OCI-LY3 (cell line): Measurements from ENCODE around the gene KRTAP5-10.
"Not testable (repeated sequence)": the region's sequence is repeated elsewhere in the genome, so short reads cannot be mapped to it uniquely, and the experiment has no call there.

Experiments
- H2AFZ ChIP-seq: fragments of 200-600, 300-600 bp; shearing (Covaris generic); 2 replicates; pipeline ENCODE4 v1.6.0; 2014; ENCODE audit warnings: antibody characterized with exemption, low read depth, low read length
- H3K27ac ChIP-seq: fragments of 200-600, 300-600 bp; sonication (generic); 2 replicates; pipeline ENCODE4 v1.5.1; 2014; ENCODE audit warnings: mild to moderate bottlenecking, low read length, moderate library complexity, mixed read lengths
- H3K27me3 ChIP-seq: fragments of 200-600, 300-600 bp; sonication (generic); 2 replicates; pipeline ENCODE4 v1.6.1; 2014; ENCODE audit warnings: low read depth, low read length, mixed read lengths
- H3K36me3 ChIP-seq: fragments of 200-600, 300-600 bp; sonication (generic); replicated peaks from 2 replicates; pipeline ENCODE3; 2014; ENCODE audit warnings: low read depth, low read length, mixed read lengths
- H3K4me1 ChIP-seq: fragments of 300-600, 200-600 bp; sonication (generic); 2 replicates; pipeline ENCODE4 v1.6.1; 2014; ENCODE audit warnings: low read length, mixed read lengths
- H3K4me2 ChIP-seq: fragments of 200-600, 300-600 bp; sonication (generic); 2 replicates; pipeline ENCODE4 v1.6.1; 2014; ENCODE audit warnings: low read length, mixed read lengths
- H3K4me3 ChIP-seq: fragments of 300-600, 200-600 bp; sonication (generic); 2 replicates; pipeline ENCODE4 v1.5.1; 2014; ENCODE audit warnings: antibody characterized with exemption, mild to moderate bottlenecking, low read length, moderate library complexity
- H3K79me2 ChIP-seq: fragments of 300-600, 200-600 bp; shearing (Covaris generic); 2 replicates; pipeline ENCODE4 v1.6.1; 2014; ENCODE audit warnings: mild to moderate bottlenecking, low read length, mixed read lengths
- H3K9ac ChIP-seq: fragments of 300-600, 200-600 bp; shearing (Covaris generic); 2 replicates; pipeline ENCODE4 v1.6.0; 2014; ENCODE audit warnings: mild to moderate bottlenecking, low read length, moderate library complexity
- H3K9me3 ChIP-seq: fragments of 200-600, 300-600 bp; shearing (Covaris generic); 2 replicates; pipeline ENCODE4 v1.6.1; 2014; ENCODE audit warnings: low read length, mixed read lengths; ENCODE audit not compliant: insufficient read depth
- H4K20me1 ChIP-seq: fragments of 200-600, 300-600 bp; sonication (generic); 2 replicates; pipeline ENCODE4 v1.6.1; 2016; ENCODE audit warnings: low read length, mixed read lengths; ENCODE audit not compliant: insufficient read depth

KRTAP5-10 gene

GRCh38 chr11:71611218-71611910 lies 46.0 kb downstream of the KRTAP5-10 start:
- H3K4me2 ChIP-seq, H3K4me1 ChIP-seq, H3K27me3 ChIP-seq, H3K36me3 ChIP-seq, H3K9me3 ChIP-seq, H3K27ac ChIP-seq, H3K79me2 ChIP-seq, H3K9ac ChIP-seq, H3K4me3 ChIP-seq, H2AFZ ChIP-seq, H4K20me1 ChIP-seq: not testable (repeated sequence)

- not testable (repeated sequence) for H3K36me3 ChIP-seq, H3K4me3 ChIP-seq, H3K79me2 ChIP-seq, H3K9me3 ChIP-seq, H3K4me2 ChIP-seq, H3K4me1 ChIP-seq, H4K20me1 ChIP-seq, H2AFZ ChIP-seq, H3K27ac ChIP-seq, H3K9ac ChIP-seq, H3K27me3 ChIP-seq
These were observed 48.6 kb downstream of the KRTAP5-10 start for GRCh38 chr11:71613931-71614330.

GRCh38 chr11:71614366-71614917 lies 49.1 kb downstream of the KRTAP5-10 start:
- not testable (repeated sequence) for H3K4me2 ChIP-seq, H3K27ac ChIP-seq

GRCh38 chr11:71615003-71615402 lies 49.6 kb downstream of the KRTAP5-10 start:
- not testable (repeated sequence) for H3K4me2 ChIP-seq, H3K9me3 ChIP-seq, H2AFZ ChIP-seq, H3K27me3 ChIP-seq, H3K4me3 ChIP-seq, H3K79me2 ChIP-seq, H4K20me1 ChIP-seq, H3K4me1 ChIP-seq, H3K9ac ChIP-seq, H3K36me3 ChIP-seq, H3K27ac ChIP-seq

More at GRCh38 chr11:71614366-71614917, 49.1 kb downstream of the KRTAP5-10 start:
- H3K9ac ChIP-seq, H3K27me3 ChIP-seq, H3K4me1 ChIP-seq, H3K9me3 ChIP-seq, H3K4me3 ChIP-seq, H4K20me1 ChIP-seq, H3K79me2 ChIP-seq, H3K36me3 ChIP-seq, H2AFZ ChIP-seq: not testable (repeated sequence)
